NCI-H1436 treated with DMSO at 0.1 percent for 48 hours (cell line): Measurements from ENCODE around the gene IRF6.
A peak's percentile ranks its signal among the peaks of the same experiment; 100 is the strongest.

Source experiments
- DNase-seq: peaks from one replicate; lab custom pipeline; 2025; lab: John Stamatoyannopoulos, UW

The IRF6 gene

GRCh38 chr1:209790286-209791193, 15.4 kb downstream of the IRF6 start:
- no peak for DNase-seq

- DNase-seq: no peak
These were observed 16.7 kb downstream of the IRF6 start for GRCh38 chr1:209789245-209789644.

DNA sequence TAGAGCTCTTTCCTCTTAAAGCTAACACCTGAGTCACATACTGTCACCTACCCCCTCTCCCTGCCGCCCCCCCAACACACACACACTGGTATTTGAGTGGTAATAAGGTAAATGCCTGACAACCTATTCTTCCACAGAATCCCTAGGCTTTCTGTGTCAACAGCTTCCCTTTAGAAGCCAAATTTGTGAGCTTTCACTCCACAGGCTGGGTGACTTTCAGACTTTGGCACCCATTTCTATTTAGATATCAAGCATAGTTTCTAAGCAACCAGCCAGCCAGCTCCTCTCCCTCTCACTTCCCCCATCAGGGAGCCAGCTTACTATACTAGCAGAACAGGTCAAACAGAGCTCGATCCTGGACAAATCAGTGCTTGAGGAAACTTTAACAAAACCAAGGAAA, 18.4 kb downstream of the IRF6 start:
- DNase-seq: no peak

GRCh38 chr1:209786146-209786545, 19.8 kb downstream of the IRF6 start:
- no peak for DNase-seq

GRCh38 chr1:209785592-209785991, 20.4 kb downstream of the IRF6 start:
- no peak for DNase-seq

- peak; percentile 96 for DNase-seq
These were observed 21.4 kb downstream of the IRF6 start, which contains the start of gene C1orf74 for GRCh38 chr1:209784265-209785169. TSS of gene C1orf74 (minus strand) at chr1:209784559. CDS start at chr1:209783634, 925 bp downstream.

DNA sequence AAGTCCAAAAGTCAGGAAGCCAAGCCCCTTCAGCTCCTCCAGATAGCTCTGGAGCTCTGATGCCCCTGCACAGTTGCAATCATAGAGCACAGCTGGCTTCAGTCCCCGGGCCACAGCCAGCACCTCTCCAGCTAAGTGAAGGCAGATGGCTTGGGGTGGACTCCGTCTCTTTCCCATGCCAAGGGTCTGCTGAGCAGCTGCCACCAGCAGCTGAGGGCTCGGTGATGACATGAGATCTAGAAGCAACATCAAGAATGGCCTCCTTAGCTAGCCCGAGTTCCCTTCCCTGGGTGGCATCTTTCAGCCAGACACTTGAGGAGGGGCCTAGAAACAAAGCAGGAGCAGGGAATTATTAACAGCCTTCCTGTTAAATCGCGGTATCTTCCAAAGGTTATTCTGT, 22.6 kb downstream of the IRF6 start:
- DNase-seq: no peak

DNA sequence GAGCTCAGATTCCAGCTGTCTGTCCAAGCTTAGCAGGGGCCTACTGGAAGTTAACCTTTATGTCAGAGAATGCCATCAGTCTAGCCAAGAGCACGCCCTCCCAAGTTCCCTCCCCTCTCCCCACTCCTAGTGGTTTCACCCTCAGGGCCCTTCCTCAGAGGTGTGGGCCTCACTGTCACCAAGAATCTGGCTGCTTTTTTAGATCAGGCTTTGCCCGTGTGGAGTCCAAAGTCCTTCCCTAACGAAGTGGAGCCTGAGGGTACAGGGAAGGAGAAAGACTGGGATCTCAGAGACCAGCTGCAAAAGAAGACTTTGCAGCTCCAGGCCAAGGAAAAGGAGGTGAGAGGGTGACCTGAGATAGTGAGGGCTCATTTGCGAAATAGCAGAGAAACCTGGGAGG, 25.7 kb downstream of the IRF6 start:
- DNase-seq: no peak

GRCh38 chr1:209778102-209778501, 27.8 kb downstream of the IRF6 start:
- no peak for DNase-seq

DNA sequence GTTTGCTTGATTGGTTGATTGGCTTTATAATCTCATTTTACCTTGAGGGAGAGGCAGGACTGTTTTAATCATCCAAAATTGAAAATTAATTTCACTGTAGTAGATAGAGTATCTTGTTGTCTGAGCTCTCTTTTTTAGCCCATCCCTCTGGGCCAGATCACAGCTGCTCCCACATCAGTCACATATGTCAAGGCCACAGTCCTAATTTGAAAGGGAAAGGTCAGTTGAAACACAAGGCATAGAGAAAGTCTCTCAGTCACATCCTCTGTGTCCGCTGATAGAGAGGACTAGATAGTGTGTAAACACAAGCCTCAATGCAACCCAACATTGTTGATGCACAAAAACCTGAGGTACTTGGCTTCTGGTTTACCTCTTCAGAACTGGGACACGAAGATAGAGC, 28.4 kb downstream of the IRF6 start:
- no peak for DNase-seq

DNA sequence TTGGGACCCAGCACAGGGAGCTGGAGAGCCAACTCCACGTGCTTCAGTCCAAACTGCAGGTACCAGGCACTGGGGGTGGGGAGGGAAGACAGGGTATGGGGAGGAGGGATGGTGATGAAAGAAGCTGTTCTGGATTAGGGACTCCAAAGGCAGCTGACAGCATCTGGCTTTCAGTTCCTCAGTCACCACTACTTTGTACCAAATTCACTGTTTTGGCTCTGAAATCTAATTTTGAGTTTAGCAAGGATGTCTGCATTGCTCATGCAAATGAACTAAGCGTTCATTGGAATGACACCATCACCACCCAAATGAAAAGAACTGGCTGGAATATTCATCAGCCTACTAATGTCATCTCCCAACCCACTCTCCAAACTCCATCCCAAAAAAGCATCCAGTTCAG, 30.3 kb downstream of the IRF6 start:
- DNase-seq: no peak

DNA sequence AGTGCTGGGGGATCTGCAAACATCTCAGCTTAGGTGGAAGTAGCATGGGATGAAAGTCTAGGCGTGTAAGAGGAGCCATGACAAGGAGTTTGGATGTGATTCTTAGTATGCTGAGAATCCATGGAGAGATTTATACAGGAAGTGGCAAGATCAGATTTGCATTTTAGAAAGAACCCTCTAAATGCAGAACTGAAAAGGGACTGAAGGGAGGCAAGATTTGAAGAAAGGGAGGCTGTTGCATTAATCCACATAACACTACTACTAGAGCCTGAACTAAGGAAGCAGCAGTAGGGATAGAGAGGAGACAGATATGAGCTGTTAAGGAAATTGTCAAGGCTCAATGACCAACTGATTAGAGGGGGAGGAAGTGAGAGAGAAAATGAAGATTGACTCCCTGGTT, 31.4 kb downstream of the IRF6 start:
- DNase-seq: no peak

DNA sequence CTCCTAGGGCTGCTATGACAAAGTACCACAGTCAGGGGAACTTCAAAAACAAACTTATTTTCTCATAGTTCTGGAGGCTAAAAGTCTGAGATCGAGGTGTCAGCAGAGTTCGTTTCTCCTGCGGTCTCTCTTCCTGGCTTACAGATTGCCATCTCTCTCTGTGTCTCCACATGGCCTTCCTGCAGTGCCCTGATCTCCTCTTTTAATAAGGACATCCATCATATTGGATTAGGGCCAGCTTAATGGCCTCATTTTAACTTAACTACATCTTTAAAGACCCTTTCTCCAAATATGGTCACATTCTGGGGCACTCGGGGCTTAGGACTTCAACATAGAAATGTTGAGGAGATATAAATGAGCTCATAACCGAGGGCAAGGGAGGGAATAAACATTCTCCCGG, 33.8 kb downstream of the IRF6 start:
- DNase-seq: no peak

- no peak for DNase-seq
These were observed 35.1 kb downstream of the IRF6 start for GRCh38 chr1:209770636-209771415.

DNA sequence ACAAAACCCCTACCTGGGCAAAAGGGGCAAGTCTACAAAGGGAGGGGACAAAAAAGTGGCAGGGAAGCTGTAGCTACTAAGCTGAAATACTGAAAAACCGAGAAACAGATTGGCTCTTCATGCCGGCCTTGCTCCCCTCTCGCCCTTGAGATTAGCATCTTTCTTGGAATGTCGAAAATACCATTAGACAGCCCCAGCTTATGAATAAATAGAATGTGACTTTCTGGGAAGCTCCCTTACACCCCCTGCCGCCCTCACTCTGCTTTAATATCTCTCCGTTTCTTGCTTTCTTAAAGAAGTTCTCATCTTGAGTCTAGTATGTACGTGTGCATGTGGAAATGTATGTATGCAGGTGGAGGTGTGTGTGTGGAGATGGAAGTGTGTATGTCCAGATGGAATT, 36.0 kb downstream of the IRF6 start:
- DNase-seq: no peak

DNA sequence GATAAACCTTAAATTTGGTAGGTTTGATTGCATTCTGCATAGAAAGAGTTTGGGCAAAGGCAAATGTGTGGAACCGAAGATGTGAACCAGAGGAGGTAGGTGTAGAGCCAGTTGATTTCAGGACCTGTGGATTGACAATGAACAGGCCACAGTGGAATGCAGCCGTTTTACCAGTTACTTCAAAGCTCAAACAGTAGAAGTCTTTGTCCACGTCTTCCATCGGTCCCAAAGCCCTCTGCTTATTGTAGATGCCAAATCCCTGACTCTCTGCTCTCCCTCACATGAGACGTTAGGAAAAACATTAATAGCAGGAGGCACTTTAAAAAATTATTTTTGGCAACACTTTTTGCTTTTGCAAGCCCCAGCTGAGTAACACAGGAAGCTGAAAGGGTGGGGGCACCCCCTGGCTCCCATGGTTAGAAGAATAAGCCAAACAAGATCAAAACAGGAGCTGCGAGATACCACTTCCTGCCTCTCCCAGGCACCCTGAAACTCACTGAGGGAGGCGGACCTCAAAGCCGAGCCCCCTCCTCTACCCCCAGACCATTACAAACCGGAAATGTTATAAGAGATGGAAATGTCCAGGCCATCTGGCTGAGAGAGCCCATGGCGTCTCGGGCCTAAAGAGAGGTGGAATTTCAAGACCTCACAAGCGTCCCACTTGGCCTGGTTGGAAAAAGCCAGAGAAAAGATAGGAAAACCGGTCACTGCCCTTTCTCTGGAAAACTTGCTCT, 36.6 kb downstream of the IRF6 start:
- no peak for DNase-seq

DNA sequence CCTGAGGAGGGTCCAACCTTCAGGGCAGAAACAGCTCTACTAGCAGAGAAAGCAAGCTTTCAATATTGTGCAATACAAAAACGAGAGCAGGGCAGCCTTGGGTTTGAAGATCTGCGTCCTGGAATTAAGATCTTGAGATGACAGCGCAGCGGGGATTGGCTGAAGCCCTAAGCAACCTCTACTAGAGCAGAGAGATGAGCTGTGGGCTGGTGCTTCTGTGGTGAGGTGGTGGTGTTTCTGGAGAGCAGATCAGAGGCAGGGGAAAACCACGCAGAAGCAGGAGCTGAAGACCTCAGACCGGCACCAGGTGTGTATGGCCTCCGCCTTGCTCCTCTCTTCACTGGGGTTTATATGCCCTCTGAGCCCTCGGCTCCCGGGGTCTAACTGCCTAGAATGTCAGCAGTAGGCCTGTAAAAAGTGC, 37.6 kb downstream of the IRF6 start:
- DNase-seq: no peak

GRCh38 chr1:209767706-209768105, 38.2 kb downstream of the IRF6 start:
- no peak for DNase-seq

- no peak for DNase-seq
These were observed 38.8 kb downstream of the IRF6 start for GRCh38 chr1:209767096-209767495.

DNA sequence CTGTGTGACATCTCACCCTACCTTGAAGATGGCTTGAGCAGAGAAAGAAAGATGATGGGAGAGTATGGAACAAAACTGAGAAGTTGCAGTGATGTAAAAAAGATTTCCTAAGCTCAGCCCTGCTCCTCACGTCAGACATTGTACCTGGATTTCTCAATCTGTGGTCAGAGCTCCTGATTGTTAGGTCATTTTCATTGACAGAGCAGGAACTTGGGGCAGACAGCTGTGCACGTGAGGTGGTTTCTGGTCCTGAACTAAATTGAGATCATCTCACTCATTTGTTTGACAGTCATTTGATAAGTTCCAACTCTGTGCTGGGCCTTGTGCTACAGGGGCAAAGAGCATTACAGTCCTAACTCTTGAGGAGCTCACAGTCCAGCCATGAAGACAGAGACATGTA, 39.9 kb downstream of the IRF6 start:
- no peak for DNase-seq

GRCh38 chr1:209761011-209761635, 44.8 kb downstream of the IRF6 start:
- no peak for DNase-seq
